ENCODE results near the gene PVALEF. TPM values are rescaled to one million over a fixed set of nuclear protein-coding genes. Genes with fewer than 3 reads are reported as not detected.

The PVALEF gene
- total RNA-seq, 1 experiment from 2014 or later, result not detected

- H3K56ac ChIP-seq (ENCODE audit: insufficient read length, low read depth, low read length), result no peak overlapping the region
- TF ChIP-seq CTCF (conservative IDR thresholded peaks at IDR 0.05), result no peak
- no peaks in the 10 kb centered on the region for H3K23me2 ChIP-seq (ENCODE audit: insufficient read length, low read depth, low read length, poor library complexity, severe bottlenecking)
- no peak overlapping the region for H2BK20ac ChIP-seq (ENCODE audit: low read depth, low read length, poor library complexity, severe bottlenecking)
- H2BK120ac ChIP-seq (ENCODE audit: low read depth, low read length, poor library complexity, severe bottlenecking), result no peak overlapping the region
- H2BK5ac ChIP-seq (ENCODE audit: insufficient read length, low read length), result no peak overlapping the region
- Mint-ChIP-seq H3K27me3 (ENCODE audit: low read depth) (no peaks in the 10 kb centered on the region), H3K36me3 (ENCODE audit: insufficient read depth in 1 of 3, low read depth in 3 of 3) (peaks cover 0 to 10% (median 6%) of the 10 kb centered on the region in 3 experiments; a peak in 5 of 7 replicates), H3K4me3 (no peak overlapping the region), H3K27ac (no peak overlapping the region), H3K9me3 (no peaks in the 10 kb centered on the region), H3K4me1 (no peaks in the 10 kb centered on the region)
- H3T11ph ChIP-seq (ENCODE audit: low read length), result no peak overlapping the region
- H3K9ac ChIP-seq (ENCODE audit: extremely low read depth, insufficient read length, low read length), result no peak overlapping the region
- no peaks in the 10 kb centered on the region for H4K20me1 ChIP-seq (ENCODE audit: control insufficient read depth, insufficient read depth, insufficient read length)
- H2AK5ac ChIP-seq (ENCODE audit: insufficient read length, low read length), result no peak overlapping the region
- no peaks in the 10 kb centered on the region for H3K79me2 ChIP-seq (ENCODE audit: insufficient read depth, low read length)
- H3K4ac ChIP-seq (ENCODE audit: low read depth, low read length), result no peak overlapping the region
- H2AFZ ChIP-seq (ENCODE audit: low read length), result no peak overlapping the region
- H3K14ac ChIP-seq (ENCODE audit: insufficient read depth, low read length), result no peak overlapping the region
- no peak overlapping the region for H2BK12ac ChIP-seq (ENCODE audit: insufficient read length, low read depth, low read length)
- H3K4me1 ChIP-seq (ENCODE audit: insufficient read depth, low read length), result no peaks in the 10 kb centered on the region
- H3K23ac ChIP-seq (ENCODE audit: insufficient read length, low read depth, low read length), result no peak overlapping the region
- no CpG with 5 or more reads among the region's 28 CpGs for WGBS (ENCODE audit: extremely low coverage, insufficient read length, low lambda C conversion rate)
- no peaks in the 10 kb centered on the region for H3K79me1 ChIP-seq (ENCODE audit: insufficient read depth, low read depth, low read length, poor library complexity, severe bottlenecking)
- H4K8ac ChIP-seq (replicated peaks; ENCODE audit: insufficient read length, low read depth, low read length), result no peak overlapping the region
- no peak overlapping the region for H4K91ac ChIP-seq (ENCODE audit: insufficient read length, low read depth, low read length)
- H4K5ac ChIP-seq (ENCODE audit: insufficient read length, low read depth, low read length), result no peak overlapping the region
- no peaks in the 10 kb centered on the region for H3K9me3 ChIP-seq (ENCODE audit: control insufficient read depth, low read depth, low read length)
- DNase-seq, result no peak
- H3K27me3 ChIP-seq (ENCODE audit: insufficient read depth, low read length), result no peaks in the 10 kb centered on the region
- H3K27ac ChIP-seq (ENCODE audit: insufficient read length, low read depth, low read length), result no peak overlapping the region
- H3K4me2 ChIP-seq (ENCODE audit: insufficient read depth, insufficient read length, low read length), result no peak overlapping the region
- no peak overlapping the region for H2BK15ac ChIP-seq (ENCODE audit: low read depth, low read length)
- no peak overlapping the region for H3K18ac ChIP-seq (ENCODE audit: insufficient read length, low read depth, low read length)
These were observed 25.3 kb downstream of the PVALEF start for GRCh38 chr17:81190591-81190990.

Measured in H9 (cell line).